IMR-90 (cell line): ENCODE results near the gene CCDC134.

Experiments
- POLR2A ChIP-seq: IDR thresholded peaks from 2 replicates; pipeline ENCODE4 v1.6.1; 2012; ENCODE audit warnings: mild to moderate bottlenecking, low read depth, low read length
- RAD21 ChIP-seq: IDR thresholded peaks from 2 replicates; pipeline ENCODE4 v1.6.1; 2012; ENCODE audit warnings: low read length, improper control_type of control experiment

DNA sequence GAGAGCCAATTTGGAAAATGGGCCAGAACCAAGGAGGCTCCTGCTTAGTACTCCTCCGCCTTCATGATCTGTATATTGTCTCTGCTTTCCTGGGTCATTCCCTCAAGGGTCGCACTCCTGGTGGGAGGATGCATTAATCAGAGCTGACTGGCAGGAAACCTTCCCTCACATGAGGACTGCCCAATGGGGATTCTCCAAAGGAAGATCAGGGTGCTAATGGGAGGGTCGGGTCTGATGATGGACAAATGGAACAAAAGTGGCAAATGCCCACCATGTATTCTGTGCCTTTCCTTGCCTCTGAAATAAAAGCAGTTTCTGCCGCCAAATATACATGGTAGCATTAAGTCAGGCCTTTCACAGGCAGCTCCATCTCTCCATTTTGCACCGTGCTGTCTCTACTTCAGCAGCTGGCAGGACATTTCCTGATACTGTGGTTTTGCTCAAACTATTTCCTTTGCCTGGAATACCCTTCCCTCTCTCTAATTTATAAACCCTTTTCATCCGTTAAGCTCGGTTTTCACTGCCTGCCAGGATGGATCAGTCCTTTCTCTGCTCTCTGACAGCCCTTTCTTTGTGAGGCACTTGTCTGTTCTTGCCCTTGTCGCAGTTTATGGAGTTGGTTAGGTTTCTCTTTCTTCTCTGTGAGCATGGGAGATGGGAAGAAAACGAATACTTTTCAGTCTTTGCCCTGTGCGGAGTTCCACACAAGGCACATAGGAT lies 45.9 kb downstream of the CCDC134 start:
- no peak for TF ChIP-seq POLR2A
- TF ChIP-seq RAD21 = no peak
